HTR-8/SVneo (cell line): Measurements from ENCODE around the gene ACE2.
A peak's percentile ranks its signal among the peaks of the same experiment; 100 is the strongest.

Source experiments
- DNase-seq: peaks from one replicate; pipeline ENCODE4 v3.0.0; 2011; ENCODE audit warnings: low spot score, mixed read lengths; ENCODE audit not compliant: insufficient read length
- FAIRE-seq: peaks from 2 replicates; lab custom pipeline; 2011; peaks lifted over from hg19 to GRCh38; lab: Jason Lieb, UNC

Gene ACE2

GRCh38 chrX:15579778-15580747 lies 20.7 kb downstream of the ACE2 start:
- FAIRE-seq, result no peak
- no peak for DNase-seq

GRCh38 chrX:15576019-15576418 lies 24.7 kb downstream of the ACE2 start:
- DNase-seq (no peak), FAIRE-seq (no peak)

- no peak for DNase-seq
- no peak for FAIRE-seq
Observed at GRCh38 chrX:15574017-15574416, 26.7 kb downstream of the ACE2 start.

GRCh38 chrX:15570145-15570544 lies 30.6 kb downstream of the ACE2 start:
- no peak for FAIRE-seq
- DNase-seq, result no peak

GRCh38 chrX:15567886-15568616 lies 32.7 kb downstream of the ACE2 start:
- FAIRE-seq (no peak), DNase-seq (no peak)

- no peak for FAIRE-seq
Observed at GRCh38 chrX:15567267-15567666, 33.5 kb downstream of the ACE2 start.

GRCh38 chrX:15566244-15566643 lies 34.5 kb downstream of the ACE2 start:
- FAIRE-seq (no peak), DNase-seq (no peak)

More at GRCh38 chrX:15567267-15567666, 33.5 kb downstream of the ACE2 start:
- no peak for DNase-seq

GRCh38 chrX:15564981-15565579 lies 35.7 kb downstream of the ACE2 start:
- FAIRE-seq, result no peak
- DNase-seq, result peak; percentile 17

- FAIRE-seq (no peak), DNase-seq (no peak)
Observed at GRCh38 chrX:15563056-15563455, 37.7 kb downstream of the ACE2 start.

GRCh38 chrX:15560924-15561323 lies 39.8 kb downstream of the ACE2 start:
- FAIRE-seq (no peak), DNase-seq (no peak)

- FAIRE-seq, result no peak
Observed at GRCh38 chrX:15559227-15559626, 41.5 kb downstream of the ACE2 start.

GRCh38 chrX:15549189-15550012 lies 51.4 kb downstream of the ACE2 start:
- no peak for FAIRE-seq
- no peak for DNase-seq

More at GRCh38 chrX:15559227-15559626, 41.5 kb downstream of the ACE2 start:
- no peak for DNase-seq

- DNase-seq (no peak), FAIRE-seq (no peak)
Observed at GRCh38 chrX:15547356-15547755, 53.4 kb downstream of the ACE2 start.

GRCh38 chrX:15546745-15547144 lies 54.0 kb downstream of the ACE2 start:
- DNase-seq (no peak), FAIRE-seq (no peak)

GRCh38 chrX:15530318-15530717 lies 70.4 kb downstream of the ACE2 start:
- FAIRE-seq, result no peak
- DNase-seq, result no peak

- FAIRE-seq, result no peak
- no peak for DNase-seq
Observed at GRCh38 chrX:15529165-15529564, 71.6 kb downstream of the ACE2 start.

GRCh38 chrX:15525664-15526416 lies 74.9 kb downstream of the ACE2 start:
- DNase-seq, result no peak

GRCh38 chrX:15524417-15524816 lies 76.3 kb downstream of the ACE2 start:
- no peak for FAIRE-seq

More at GRCh38 chrX:15525664-15526416, 74.9 kb downstream of the ACE2 start:
- no peak for FAIRE-seq

GRCh38 chrX:15523088-15523487 lies 77.7 kb downstream of the ACE2 start:
- DNase-seq, result no peak
- FAIRE-seq, result no peak

More at GRCh38 chrX:15524417-15524816, 76.3 kb downstream of the ACE2 start:
- no peak for DNase-seq
